ENCODE results near the gene C6orf132. TPM values are rescaled to one million over a fixed set of nuclear protein-coding genes. Genes with fewer than 3 reads are reported as not detected.

The C6orf132 gene
- total RNA-seq, 1 donor, result 4.3 TPM

- no peak for DNase-seq (ENCODE audit: low read depth)
- H3K4me3 ChIP-seq (ENCODE audit: low read depth, low read length), result no peak overlapping the region
- no peak for TF ChIP-seq CTCF (IDR thresholded peaks at IDR 0.05; ENCODE audit: insufficient read depth, low read depth, low read length)
Observed at GRCh38 chr6:42106112-42107023, 36.1 kb downstream of the C6orf132 start.

- H3K4me3 ChIP-seq (ENCODE audit: low read depth, low read length), result no peak overlapping the region
- no peak for DNase-seq (ENCODE audit: low read depth)
- TF ChIP-seq CTCF (IDR thresholded peaks at IDR 0.05; ENCODE audit: insufficient read depth, low read depth, low read length), result no peak
Observed at GRCh38 chr6:42105709-42106108, 36.7 kb downstream of the C6orf132 start.

- no peak overlapping the region for H3K4me3 ChIP-seq (ENCODE audit: low read depth, low read length)
- TF ChIP-seq CTCF (IDR thresholded peaks at IDR 0.05; ENCODE audit: insufficient read depth, low read depth, low read length), result no peak
- DNase-seq (ENCODE audit: low read depth), result no peak
Observed at GRCh38 chr6:42105156-42105648, 37.2 kb downstream of the C6orf132 start.

GRCh38 chr6:42104804-42105125 is 37.7 kb downstream of the C6orf132 start:
- no peak for DNase-seq (ENCODE audit: low read depth)
- TF ChIP-seq CTCF (IDR thresholded peaks at IDR 0.05; ENCODE audit: insufficient read depth, low read depth, low read length), result no peak
- H3K4me3 ChIP-seq (ENCODE audit: low read depth, low read length), result no peak overlapping the region

- TF ChIP-seq CTCF (IDR thresholded peaks at IDR 0.05; ENCODE audit: insufficient read depth, low read depth, low read length), result peak; percentile 79
- DNase-seq (ENCODE audit: low read depth), result peak; percentile 81
- H3K4me3 ChIP-seq (ENCODE audit: low read depth, low read length), result peak overlapping the region; percentile 40
Observed at GRCh38 chr6:42104095-42104803, 38.2 kb downstream of the C6orf132 start.

GRCh38 chr6:42103753-42104094 is 38.7 kb downstream of the C6orf132 start:
- no peak for DNase-seq (ENCODE audit: low read depth)
- no peak for TF ChIP-seq CTCF (IDR thresholded peaks at IDR 0.05; ENCODE audit: insufficient read depth, low read depth, low read length)
- H3K4me3 ChIP-seq (ENCODE audit: low read depth, low read length), result no peak overlapping the region

All from fibroblast of villous mesenchyme (primary cell).